CD1c-positive myeloid dendritic cell (primary cell): ENCODE results near the gene DIPK1A.

Experiments used
- DNase-seq: peaks from one replicate; pipeline ENCODE4 v3.0.0-alpha.2; 2016; ENCODE audit errors: extremely low spot score

The DIPK1A gene

DNA sequence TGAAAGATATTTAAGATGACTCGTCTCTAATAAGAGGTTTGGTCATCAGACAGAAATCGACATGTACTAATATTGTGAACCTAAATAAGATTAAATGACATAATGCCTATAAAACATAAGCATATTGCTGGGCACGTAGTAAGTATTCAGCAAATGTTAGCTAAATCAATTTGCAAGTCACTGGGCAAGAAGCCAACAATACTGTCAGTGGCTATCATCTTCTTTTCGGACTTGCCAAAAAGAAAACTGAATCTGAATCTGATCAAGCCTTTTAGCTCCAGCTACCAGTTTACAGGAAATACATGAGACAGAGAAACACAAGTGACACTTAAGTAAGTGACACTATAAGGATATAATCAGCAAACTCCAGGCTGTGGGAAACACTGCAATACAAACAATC lies 83.5 kb downstream of the DIPK1A start:
- DNase-seq, result no peak

DNA sequence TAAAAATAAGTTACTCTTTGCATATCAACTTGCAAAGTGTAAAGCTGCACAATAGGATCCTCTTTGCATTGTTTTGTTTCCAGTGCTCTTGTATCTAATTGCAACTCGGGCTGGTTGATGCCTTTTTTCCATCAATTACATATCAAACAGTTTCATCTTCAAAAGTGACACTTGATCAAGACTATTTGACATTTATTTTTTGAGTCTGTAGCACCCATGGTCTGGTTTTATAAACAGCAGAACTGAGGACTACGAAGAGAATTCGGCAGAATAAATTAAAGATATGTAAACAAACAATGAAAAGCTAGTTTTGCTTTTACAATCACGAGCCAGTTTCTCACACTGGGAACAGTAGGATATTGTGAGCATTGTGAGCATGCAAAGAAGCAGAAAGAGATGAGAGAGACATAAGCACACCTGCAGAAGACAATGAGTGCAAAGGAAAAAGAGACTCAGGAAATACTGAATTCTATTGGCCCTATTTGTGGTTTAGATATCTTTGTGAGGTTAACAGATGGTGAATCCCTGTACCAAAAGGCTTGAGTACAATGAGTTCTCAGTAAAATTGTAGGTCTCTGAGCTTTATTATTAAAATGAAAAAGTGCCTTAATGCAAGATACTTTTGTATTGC lies 84.1 kb downstream of the DIPK1A start:
- DNase-seq, result no peak

- no peak for DNase-seq
These were observed 84.9 kb downstream of the DIPK1A start for GRCh38 chr1:92876351-92876750.

DNA sequence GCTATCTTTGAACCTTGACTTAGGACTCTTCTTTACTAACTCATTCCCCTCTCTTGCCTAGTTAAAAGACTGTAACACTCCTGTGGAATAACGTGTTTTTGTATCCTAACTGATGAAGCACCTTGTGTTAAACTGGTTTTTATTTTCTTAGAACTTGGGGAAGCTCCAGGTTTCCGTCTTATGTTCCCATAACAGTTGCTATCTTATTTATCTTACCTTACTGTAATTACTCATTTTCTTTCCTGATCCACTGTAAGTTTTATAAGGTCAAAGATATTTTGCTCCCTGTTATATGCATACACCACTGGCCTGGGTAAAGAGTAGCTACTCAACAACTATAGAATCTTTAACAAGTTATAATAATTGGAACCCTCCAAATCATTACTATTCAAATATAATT lies 86.3 kb downstream of the DIPK1A start:
- no peak for DNase-seq

DNA sequence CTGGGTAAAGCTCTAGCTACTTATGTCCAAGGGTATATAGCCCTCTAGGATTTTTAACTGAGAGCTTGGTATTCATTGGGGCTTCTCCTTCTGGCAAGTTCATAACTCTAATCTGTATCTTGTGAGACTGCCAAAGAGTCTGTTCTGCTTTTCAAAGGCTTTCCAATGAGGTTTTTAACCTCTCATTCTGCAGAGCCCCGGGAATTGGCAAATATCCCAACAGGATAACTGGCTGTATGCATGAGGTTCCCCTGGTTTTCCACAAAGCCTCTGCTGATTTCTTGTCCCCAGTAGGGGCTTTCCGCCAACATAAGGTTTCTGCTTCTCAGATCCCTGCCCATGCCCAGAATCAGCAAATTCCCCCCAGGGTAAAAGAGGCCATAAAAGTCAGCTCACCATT lies 88.5 kb downstream of the DIPK1A start:
- no peak for DNase-seq

DNA sequence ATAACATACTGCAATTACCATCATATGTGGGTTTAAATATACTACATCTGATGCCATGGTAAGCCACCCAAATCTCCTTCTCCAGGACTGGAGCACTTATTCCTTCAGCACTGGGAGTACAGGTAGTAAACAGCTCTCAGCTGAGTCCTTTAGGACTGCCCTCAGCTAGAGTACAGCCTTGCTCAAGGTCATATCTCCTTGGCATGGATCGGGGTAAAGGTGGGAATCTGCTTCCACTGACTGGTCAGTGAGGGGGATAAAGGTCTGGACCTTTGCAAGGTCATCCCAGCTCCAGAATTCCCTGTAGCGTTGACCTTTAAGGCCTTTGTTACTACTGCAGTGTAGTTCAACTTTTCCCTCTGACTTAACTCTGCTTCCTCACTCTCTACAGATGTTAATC lies 90.7 kb downstream of the DIPK1A start:
- no peak for DNase-seq

GRCh38 chr1:92864131-92864530 lies 97.1 kb downstream of the DIPK1A start:
- no peak for DNase-seq

GRCh38 chr1:92862605-92863004 lies 98.7 kb downstream of the DIPK1A start:
- DNase-seq, result no peak

GRCh38 chr1:92859400-92860039 lies 101.7 kb downstream of the DIPK1A start:
- DNase-seq, result no peak

GRCh38 chr1:92858564-92859399 lies 102.5 kb downstream of the DIPK1A start:
- DNase-seq, result peak; percentile 91

DNA sequence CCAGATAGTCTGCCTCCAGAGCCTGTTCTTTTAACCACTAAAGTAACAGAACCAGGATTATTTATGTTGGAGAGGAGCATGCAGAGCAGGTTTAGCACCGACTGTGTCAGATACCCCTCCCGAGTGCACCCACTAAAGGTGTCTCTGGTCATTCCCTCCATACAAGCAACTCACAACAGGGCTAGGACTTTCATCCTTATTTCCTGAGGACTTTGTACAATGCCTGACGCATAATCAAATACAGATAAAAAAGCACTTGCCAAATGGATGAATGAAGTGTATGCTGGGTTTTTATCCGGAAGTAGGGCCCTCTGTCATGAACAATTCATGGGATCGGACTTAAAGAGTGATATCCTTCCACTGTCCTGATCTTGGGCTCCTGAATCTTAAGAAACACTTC lies 103.4 kb downstream of the DIPK1A start:
- no peak for DNase-seq

DNA sequence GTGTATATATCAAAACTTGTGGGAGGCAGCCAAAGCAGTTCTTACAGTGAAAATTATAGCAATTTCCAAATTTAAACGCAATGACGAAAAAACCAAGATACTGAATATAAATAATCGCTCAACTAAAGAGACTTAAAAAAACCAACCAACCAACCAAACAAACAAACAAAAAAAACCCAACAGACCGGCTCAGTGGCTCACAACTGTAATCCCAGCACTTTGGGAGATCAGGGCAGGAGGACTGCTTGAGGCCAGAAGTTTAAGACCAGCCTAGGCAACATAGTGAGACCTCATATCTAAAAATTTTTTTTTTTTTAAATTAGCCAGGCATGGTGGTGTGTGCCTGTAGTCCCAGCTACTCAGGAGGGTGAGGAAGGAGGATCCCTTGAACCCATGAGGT lies 106.0 kb downstream of the DIPK1A start:
- DNase-seq, result no peak

- no peak for DNase-seq
These were observed 107.0 kb downstream of the DIPK1A start for GRCh38 chr1:92854101-92854785.

GRCh38 chr1:92853299-92853698 lies 108.0 kb downstream of the DIPK1A start:
- peak; percentile 64 for DNase-seq

DNA sequence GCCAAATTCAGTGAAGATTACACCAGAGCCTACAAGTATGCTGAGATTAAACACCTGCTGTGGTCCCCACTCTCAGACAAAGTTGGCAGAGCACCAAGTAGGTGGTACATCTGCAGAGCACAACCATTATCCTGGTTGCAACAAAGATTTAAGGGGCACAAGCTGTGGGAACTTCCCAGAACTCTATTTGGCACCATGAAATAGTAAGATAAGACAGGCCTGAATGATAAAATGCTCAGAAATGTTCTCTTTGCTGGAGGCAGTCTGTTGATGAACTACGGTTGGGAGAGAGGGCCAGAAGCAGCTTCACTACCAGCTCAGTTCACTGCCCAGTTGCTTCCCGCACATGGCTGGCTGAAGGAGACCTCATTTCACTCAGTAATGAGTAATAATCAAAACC lies 109.5 kb downstream of the DIPK1A start:
- DNase-seq, result no peak

- no peak for DNase-seq
These were observed 111.2 kb downstream of the DIPK1A start for GRCh38 chr1:92850019-92850418.

GRCh38 chr1:92848201-92848600 lies 113.1 kb downstream of the DIPK1A start:
- DNase-seq, result no peak

GRCh38 chr1:92845908-92846307 lies 115.4 kb downstream of the DIPK1A start:
- no peak for DNase-seq

- DNase-seq, result no peak
These were observed 116.8 kb downstream of the DIPK1A start for GRCh38 chr1:92844439-92844838.

GRCh38 chr1:92843429-92844352 lies 117.6 kb downstream of the DIPK1A start:
- no peak for DNase-seq

GRCh38 chr1:92843046-92843423 lies 118.2 kb downstream of the DIPK1A start:
- no peak for DNase-seq
